GM06990 (cell line): ENCODE measurements around the gene TIMP3.
"Not testable (repeated sequence)": the region's sequence is repeated elsewhere in the genome, so short reads cannot be mapped to it uniquely, and the experiment has no call there.

Experiments used
- DNase-seq: peaks from one replicate; pipeline ENCODE4 v3.0.0-alpha.2; 2011; ENCODE audit not compliant: insufficient read length; ENCODE audit errors: extremely low read depth
- H3K27me3 ChIP-seq: replicated peaks from 2 replicates; pipeline ENCODE4 v1.6.0; 2011; ENCODE audit warnings: low read length; ENCODE audit not compliant: control insufficient read depth, insufficient read depth
- H3K36me3 ChIP-seq: 2 replicates; pipeline ENCODE4 v1.5.1; 2011; ENCODE audit warnings: low read length; ENCODE audit not compliant: control insufficient read depth, insufficient read depth
- H3K4me3 ChIP-seq: replicated peaks from 2 replicates; pipeline ENCODE4 v1.5.1; 2011; ENCODE audit warnings: low read depth, mild to moderate bottlenecking, control low read depth, low read length
- CTCF ChIP-seq: IDR thresholded peaks from 2 replicates; pipeline ENCODE4 v1.5.1; 2011; ENCODE audit warnings: low read length, control low read depth, mild to moderate bottlenecking, inconsistent platforms; ENCODE audit not compliant: insufficient read depth, poor library complexity, severe bottlenecking

The TIMP3 gene

DNA sequence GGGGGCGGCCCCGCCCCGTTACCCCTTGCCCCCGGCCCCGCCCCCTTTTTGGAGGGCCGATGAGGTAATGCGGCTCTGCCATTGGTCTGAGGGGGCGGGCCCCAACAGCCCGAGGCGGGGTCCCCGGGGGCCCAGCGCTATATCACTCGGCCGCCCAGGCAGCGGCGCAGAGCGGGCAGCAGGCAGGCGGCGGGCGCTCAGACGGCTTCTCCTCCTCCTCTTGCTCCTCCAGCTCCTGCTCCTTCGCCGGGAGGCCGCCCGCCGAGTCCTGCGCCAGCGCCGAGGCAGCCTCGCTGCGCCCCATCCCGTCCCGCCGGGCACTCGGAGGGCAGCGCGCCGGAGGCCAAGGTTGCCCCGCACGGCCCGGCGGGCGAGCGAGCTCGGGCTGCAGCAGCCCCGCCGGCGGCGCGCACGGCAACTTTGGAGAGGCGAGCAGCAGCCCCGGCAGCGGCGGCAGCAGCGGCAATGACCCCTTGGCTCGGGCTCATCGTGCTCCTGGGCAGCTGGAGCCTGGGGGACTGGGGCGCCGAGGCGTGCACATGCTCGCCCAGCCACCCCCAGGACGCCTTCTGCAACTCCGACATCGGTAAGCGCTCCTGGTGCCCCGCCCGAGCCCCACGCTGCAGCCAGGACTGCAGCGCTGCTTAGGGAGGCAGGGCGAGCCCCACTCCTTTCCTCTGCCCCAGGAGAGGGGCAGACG is at the start of gene TIMP3:
Gene TIMP3 (plus strand): TSS at position 169 of the 700 bp plus-strand sequence. CDS start 297 bp downstream, at position 466.
- no peak for TF ChIP-seq CTCF
- Histone ChIP-seq H3K4me3 (no peak within 1 kb of the TSS), H3K36me3 (no peaks in the 10 kb centered on the region), H3K27me3 (peaks cover 2% of the 10 kb centered on the region)
- DNase-seq: no peak

- TF ChIP-seq CTCF: no peak
- no peak for DNase-seq
- Histone ChIP-seq H3K4me3 (no peak overlapping the region), H3K27me3 (peaks cover 3% of the 10 kb centered on the region), H3K36me3 (no peaks in the 10 kb centered on the region)
These were observed 49.2 kb upstream of the TIMP3 start for GRCh38 chr22:32752326-32752725.

DNA sequence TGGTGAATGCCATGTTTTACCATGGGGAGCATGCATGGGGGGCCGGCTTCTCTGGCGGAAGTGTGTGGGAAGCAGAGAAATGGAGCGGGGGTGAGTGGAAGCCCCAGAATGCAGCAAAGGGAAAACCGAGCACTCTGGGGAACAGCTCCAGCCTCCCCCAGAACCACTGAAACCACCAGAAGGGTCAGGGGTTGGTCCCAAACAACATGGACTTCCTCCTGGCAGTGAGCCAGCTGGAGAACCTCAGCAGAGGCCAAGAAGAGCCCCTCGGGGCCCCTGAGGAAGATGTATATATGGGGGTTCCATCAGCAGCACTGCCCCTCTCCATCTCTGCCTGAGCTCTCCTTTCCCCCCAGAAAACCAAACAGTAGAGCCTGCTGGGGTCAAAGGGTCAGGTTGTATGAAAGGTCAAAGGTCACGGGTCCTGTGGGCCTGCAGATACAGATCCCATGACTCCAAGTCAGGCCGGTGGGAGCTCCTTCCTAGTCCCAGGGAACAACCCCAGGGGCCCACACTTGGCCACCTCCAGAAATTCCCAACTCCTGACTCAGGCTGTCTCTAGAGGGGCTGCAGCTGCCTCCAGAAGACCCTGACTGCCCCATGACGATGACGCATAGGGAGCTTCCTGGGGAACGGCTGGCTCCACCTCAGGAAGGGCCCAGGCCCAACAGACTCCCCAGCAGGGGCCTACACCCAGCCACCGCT is 48.5 kb upstream of the TIMP3 start:
- no peak overlapping the region for H3K4me3 ChIP-seq

DNA sequence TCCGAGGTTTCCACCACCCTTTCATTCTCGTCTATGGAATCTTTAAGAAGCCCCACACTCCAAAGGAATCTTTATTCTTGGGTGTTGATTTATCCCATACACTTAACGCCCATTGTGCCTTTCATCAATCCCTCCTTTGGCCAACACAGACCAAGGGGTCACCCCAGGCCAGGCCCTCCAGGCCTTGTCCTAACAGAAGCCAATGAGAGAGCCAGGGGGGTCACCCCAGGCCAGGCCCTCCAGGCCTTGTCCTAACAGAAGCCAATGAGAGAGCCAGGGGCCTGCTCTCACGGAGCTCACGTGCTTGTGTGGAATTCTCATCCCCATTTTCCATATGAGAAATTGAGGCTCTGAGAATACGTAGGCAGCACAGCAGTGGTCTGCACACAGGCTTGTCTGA is 47.9 kb upstream of the TIMP3 start:
- Histone ChIP-seq H3K4me3 (no peak overlapping the region), H3K27me3 (no peaks in the 10 kb centered on the region; the same call in 1 of the 2 replicates), H3K36me3 (no peaks in the 10 kb centered on the region)
- TF ChIP-seq CTCF: no peak
- DNase-seq: no peak

More for the DNA sequence above, 48.5 kb upstream of the TIMP3 start:
- no peak for TF ChIP-seq CTCF
- no peaks in the 10 kb centered on the region for H3K36me3 ChIP-seq
- no peaks in the 10 kb centered on the region; the same call in 1 of the 2 replicates for H3K27me3 ChIP-seq
- no peak for DNase-seq

DNA sequence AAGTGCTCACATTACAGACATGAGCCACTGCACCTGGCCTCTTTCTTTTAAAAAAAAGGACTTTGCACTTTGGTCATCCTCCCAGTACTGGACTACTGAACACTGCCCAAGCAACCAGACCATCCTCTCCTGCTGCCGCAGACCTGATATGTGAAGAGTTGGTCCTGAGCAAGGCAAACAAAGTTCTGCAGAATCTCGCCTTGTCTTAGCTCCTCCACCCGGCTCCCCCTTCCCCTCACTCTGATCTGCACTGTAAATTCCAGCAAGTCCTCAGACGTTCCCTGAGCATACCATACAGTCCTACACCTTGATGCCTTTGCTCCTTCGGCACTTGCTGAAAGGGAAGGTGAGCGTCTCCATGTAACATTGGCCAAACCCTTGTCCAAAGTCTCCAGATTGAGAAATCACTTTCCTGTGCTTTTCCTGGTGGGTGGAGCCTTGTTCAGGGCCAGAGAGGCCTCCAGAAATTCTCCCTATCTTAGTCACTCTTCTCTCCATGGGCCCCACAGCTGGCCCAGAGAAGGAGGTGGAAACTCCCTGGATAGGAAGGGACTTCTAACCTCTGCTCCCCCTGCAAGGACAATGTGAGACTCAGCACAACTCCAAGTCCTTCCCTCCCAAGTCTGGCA is 47.0 kb upstream of the TIMP3 start:
- Histone ChIP-seq H3K27me3 (no peaks in the 10 kb centered on the region; the same call in 1 of the 2 replicates), H3K36me3 (no peaks in the 10 kb centered on the region), H3K4me3 (no peak overlapping the region)
- no peak for TF ChIP-seq CTCF
- DNase-seq: no peak

DNA sequence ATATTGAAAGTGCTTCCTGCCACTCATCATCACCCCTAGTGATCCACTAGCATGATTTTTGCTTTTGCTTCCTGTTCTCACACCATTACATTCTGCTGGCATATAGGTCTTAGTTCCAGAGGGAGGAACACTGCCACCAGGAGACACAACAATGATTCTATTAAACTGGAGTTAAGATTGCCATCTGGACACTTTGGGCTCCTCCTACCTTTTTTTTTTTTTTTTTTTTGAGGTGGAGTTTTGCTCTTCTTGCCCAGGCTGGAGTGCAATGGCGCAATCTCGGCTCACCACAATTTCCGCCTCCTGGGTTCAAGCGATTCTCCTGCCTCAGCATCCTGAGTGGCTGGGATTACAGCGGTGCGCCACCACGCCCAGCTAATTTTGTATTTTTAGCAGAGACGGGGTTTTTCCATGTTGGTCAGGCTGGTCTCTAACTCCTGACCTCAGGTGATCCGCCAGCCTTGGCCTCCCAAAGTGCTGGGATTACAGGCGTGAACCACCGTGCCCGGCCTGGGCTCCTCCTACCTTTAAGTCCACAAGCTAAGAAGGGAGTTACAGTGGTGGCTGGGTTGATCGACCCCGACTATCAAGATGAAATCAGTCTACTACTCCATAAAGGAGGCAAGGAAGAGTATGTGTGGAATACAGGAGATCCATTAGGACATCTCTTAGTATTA is 44.3 kb upstream of the TIMP3 start:
- DNase-seq, H3K4me3 ChIP-seq, H3K36me3 ChIP-seq, H3K27me3 ChIP-seq: not testable (repeated sequence)
